Lower leg skin (tissue), 3 donors: ENCODE measurements around the gene NIPBL.

Source experiments
- POLR2A ChIP-seq, 2 donors: fragments of 450-650 bp; IDR thresholded peaks; one replicate each; pipeline ENCODE4 v1.6.1; 2016 to 2017; ENCODE audit warnings: antibody characterized with exemption in 2 of 2, mild to moderate bottlenecking in 1 of 2, moderate library complexity in 1 of 2
- TF ChIP-seq, protein P1 (sequence below), 3 donors: fragments of 450-650 bp; IDR thresholded peaks; one replicate each; pipeline ENCODE4 v1.5.1; 2016; ENCODE audit warnings: antibody characterized with exemption in 3 of 3, mild to moderate bottlenecking in 3 of 3, moderate library complexity in 2 of 3

DNA sequence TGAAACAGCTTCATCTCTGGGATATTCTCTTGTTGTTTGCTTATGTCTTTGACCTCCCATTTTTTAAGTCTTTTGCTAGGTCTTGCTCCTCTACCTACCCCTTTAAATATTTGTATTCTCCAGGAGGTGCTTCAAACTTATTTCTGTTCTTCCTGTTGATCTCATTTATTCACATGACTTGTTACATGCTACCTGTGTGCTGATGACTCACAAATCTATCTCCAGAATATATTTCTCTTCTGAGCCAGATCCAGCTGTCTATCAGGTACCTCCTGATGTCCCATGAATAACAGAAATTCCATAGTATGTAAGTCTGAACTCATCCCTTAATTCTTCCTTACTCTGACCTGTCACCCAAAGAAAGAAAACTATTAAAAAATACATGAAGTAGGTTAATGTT, 11.0 kb downstream of the NIPBL start:
- TF ChIP-seq, protein P1, sequence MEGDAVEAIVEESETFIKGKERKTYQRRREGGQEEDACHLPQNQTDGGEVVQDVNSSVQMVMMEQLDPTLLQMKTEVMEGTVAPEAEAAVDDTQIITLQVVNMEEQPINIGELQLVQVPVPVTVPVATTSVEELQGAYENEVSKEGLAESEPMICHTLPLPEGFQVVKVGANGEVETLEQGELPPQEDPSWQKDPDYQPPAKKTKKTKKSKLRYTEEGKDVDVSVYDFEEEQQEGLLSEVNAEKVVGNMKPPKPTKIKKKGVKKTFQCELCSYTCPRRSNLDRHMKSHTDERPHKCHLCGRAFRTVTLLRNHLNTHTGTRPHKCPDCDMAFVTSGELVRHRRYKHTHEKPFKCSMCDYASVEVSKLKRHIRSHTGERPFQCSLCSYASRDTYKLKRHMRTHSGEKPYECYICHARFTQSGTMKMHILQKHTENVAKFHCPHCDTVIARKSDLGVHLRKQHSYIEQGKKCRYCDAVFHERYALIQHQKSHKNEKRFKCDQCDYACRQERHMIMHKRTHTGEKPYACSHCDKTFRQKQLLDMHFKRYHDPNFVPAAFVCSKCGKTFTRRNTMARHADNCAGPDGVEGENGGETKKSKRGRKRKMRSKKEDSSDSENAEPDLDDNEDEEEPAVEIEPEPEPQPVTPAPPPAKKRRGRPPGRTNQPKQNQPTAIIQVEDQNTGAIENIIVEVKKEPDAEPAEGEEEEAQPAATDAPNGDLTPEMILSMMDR (IDR thresholded peaks at IDR 0.05): no peak
- TF ChIP-seq POLR2A (IDR thresholded peaks at IDR 0.05): no peak
